GM18873 (cell line): ENCODE data around the gene ZC3H14.
A peak's percentile ranks its signal among the peaks of the same experiment; 100 is the strongest.

Experiments
- ATAC-seq: cut with Tn5 transposase; IDR thresholded peaks from one replicate; pipeline ENCODE4 v1.9.1; 2021; ENCODE audit warnings: mild to moderate bottlenecking, moderate library complexity, moderate number of reproducible peaks; ENCODE audit not compliant: unreplicated experiment, low FRiP score

The ZC3H14 gene

GRCh38 chr14:88668448-88669116, 105.7 kb downstream of the ZC3H14 start:
- ATAC-seq = peak; percentile 56

GRCh38 chr14:88669346-88669745, 106.5 kb downstream of the ZC3H14 start:
- ATAC-seq = no peak
